CD4-positive, alpha-beta T cell (primary cell): ENCODE results near the gene LCOR. TPM values are rescaled to one million over a fixed set of nuclear protein-coding genes. Genes with fewer than 3 reads are reported as not detected.

Experiments
- ATAC-seq: fragments of 200-7000 bp; cut with Tn5 transposase; one replicate; pipeline ENCODE4 v1.10.0; 2022; ENCODE audit warnings: mild to moderate bottlenecking; ENCODE audit not compliant: poor library complexity
- CTCF ChIA-PET: fragments of 350-600 bp; sonication (Branson Sonifier 250); formaldehyde crosslinking; loops from one replicate; lab custom pipeline; 2021; ENCODE audit warnings: antibody characterized with exemption, inconsistent platforms; lab: Charles Lee
- POLR2A ChIA-PET: fragments of 350-600 bp; sonication (Branson Sonifier 250); formaldehyde crosslinking; loops from one replicate; lab custom pipeline; 2021; ENCODE audit warnings: antibody characterized with exemption, inconsistent platforms; lab: Charles Lee
- DNase-seq, 14 experiments: peaks; one replicate each; pipeline ENCODE4 v3.0.0-alpha.2; 2013 to 2020; ENCODE audit warnings: mixed read lengths in 2 of 14
- H3K27ac ChIP-seq, 2 donors: one replicate each; pipeline versions ENCODE4 v1.5.1 to v1.7.0; 2013; ENCODE audit warnings: low read length in 2 of 2, low read depth in 1 of 2, mild to moderate bottlenecking in 1 of 2
- H3K27me3 ChIP-seq, 2 experiments: 1 replicate in 1 of 2; 2 replicates in 1 of 2; pipeline versions ENCODE4 v1.6.1 to v1.7.0; 2013; ENCODE audit warnings: low read length in 2 of 2, control low read depth in 1 of 2, mild to moderate bottlenecking in 1 of 2, moderate library complexity in 1 of 2; ENCODE audit not compliant: insufficient read depth in 2 of 2, control insufficient read depth in 1 of 2
- H3K36me3 ChIP-seq: one replicate; pipeline ENCODE4 v1.6.1; 2013; ENCODE audit warnings: low read length, control low read depth; ENCODE audit not compliant: insufficient read depth
- H3K4me1 ChIP-seq: one replicate; pipeline ENCODE4 v1.6.1; 2013; ENCODE audit warnings: low read length, control low read depth; ENCODE audit not compliant: insufficient read depth
- H3K4me3 ChIP-seq: one replicate; pipeline ENCODE4 v1.5.1; 2013; ENCODE audit warnings: mild to moderate bottlenecking, low read length, moderate library complexity
- H3K9me3 ChIP-seq, 2 experiments: 1 replicate in 1 of 2; 2 replicates in 1 of 2; pipeline versions ENCODE4 v1.6.1 to v1.7.0; 2013; ENCODE audit warnings: low read length in 2 of 2, mild to moderate bottlenecking in 2 of 2, control low read depth in 1 of 2, moderate library complexity in 1 of 2; ENCODE audit not compliant: control insufficient read depth in 1 of 2, insufficient read depth in 1 of 2
- H3K27ac Mint-ChIP-seq: one replicate; pipeline ENCODE4 v1.8.0; 2020; ENCODE audit warnings: mixed read lengths
- H3K27me3 Mint-ChIP-seq: one replicate; pipeline ENCODE4 v1.8.0; 2021; ENCODE audit warnings: mixed read lengths
- H3K36me3 Mint-ChIP-seq: one replicate; pipeline ENCODE4 v1.8.0; 2021; ENCODE audit warnings: low read depth, mixed read lengths
- H3K4me1 Mint-ChIP-seq: one replicate; pipeline ENCODE4 v1.8.0; 2021; ENCODE audit warnings: low read depth, mixed read lengths
- H3K4me3 Mint-ChIP-seq: one replicate; pipeline ENCODE4 v1.8.0; 2020; ENCODE audit warnings: mild to moderate bottlenecking, mixed read lengths
- H3K9me3 Mint-ChIP-seq: one replicate; pipeline ENCODE4 v1.8.0; 2020; ENCODE audit warnings: mixed read lengths
- CTCF ChIP-seq: fragments of 200-600 bp; IDR thresholded peaks from one replicate; pipeline ENCODE4 v1.8.0; 2022; ENCODE audit warnings: antibody characterized with exemption, mild to moderate bottlenecking
- intact Hi-C, 2 experiments: fragments of 100-400 bp; cut with DNase I in 1 of 2; cut with micrococcal nuclease in 1 of 2; formaldehyde crosslinking; loops; one replicate each; pipeline versions ENCODE4 v1.15.1 to v1.9.0; 2023 to 2025; cut with DNase I, micrococcal nuclease
- total RNA-seq, 174 experiments: library from RNA in 2 of 174; stranded (reverse) in 2 of 174; gene quantifications; one replicate each; pipeline ENCODE4 v1.2.3 and lab custom pipeline; 2021 to 2026

Gene LCOR
- total RNA-seq, 2 experiments from 2014 or later, result 46.0 to 56.0 TPM

- Histone ChIP-seq H3K9me3 (no peaks in the 10 kb centered on the region), H3K27ac (no peak overlapping the region), H3K27me3 (peaks cover 2 to 4% of the 10 kb centered on the region in 2 experiments), H3K4me1 (no peaks in the 10 kb centered on the region), H3K36me3 (no peaks in the 10 kb centered on the region), H3K4me3 (no peak overlapping the region)
- ATAC-seq, result no peak
- no peak for TF ChIP-seq CTCF
- no peaks in the 10 kb centered on the region for H3K4me1 Mint-ChIP-seq
- H3K9me3 Mint-ChIP-seq, result no peaks in the 10 kb centered on the region
- intact Hi-C loops, result no loop called here
- ChIA-PET POLR2A (no interaction called here), CTCF (no interaction called here)
- peaks cover 33% of the 10 kb centered on the region for H3K27me3 Mint-ChIP-seq
- no peak overlapping the region for H3K4me3 Mint-ChIP-seq
- H3K27ac Mint-ChIP-seq, result no peak overlapping the region
- no peaks in the 10 kb centered on the region for H3K36me3 Mint-ChIP-seq
- DNase-seq, result no peak
Observed at GRCh38 chr10:96791902-96792301, 40.2 kb upstream of the LCOR start.

DNA sequence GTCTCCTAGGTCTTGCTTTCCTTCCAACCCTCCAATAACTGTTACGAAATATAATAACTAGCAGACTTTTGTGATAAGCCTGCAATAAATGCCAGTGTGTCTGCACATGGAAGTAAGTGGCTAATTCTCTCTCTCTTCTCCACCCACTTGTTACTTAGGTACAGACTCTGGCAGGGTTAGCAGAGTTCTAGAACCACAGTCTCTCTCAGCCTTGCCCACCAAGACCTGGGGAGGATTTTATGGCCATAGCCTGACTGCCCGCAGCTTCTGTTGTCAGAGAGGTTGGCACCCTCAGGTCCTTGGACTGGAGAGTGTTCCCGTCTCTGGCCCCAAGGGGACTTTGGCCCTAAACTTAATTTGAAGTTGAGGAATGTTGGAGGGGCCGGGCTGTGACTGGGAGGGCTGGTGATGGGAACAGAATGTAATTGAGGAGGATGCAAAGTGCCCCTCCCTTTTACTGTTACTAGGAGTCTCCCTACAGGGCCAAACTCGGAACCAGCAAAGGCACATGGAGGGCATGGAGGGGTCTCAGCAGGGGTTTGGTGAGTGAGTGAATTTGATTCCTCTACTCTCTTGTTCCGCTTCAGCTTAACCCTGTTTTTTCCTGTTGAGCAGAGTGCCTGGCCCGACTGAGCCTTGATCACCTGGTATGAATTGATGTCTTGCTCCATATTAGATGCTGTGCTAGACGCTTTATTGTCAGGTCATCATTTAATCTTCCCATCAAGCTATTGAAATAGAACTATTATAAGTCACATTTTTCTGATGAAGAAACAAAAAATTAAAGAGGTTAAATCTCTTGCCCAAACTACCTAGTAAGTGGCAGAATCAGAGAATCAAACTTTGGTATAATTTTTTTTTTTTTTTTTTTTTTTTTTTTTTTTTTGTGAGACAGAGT, 37.0 kb upstream of the LCOR start:
- POLR2A ChIA-PET, result no interaction called here
- Histone ChIP-seq H3K36me3 (no peaks in the 10 kb centered on the region), H3K4me1 (no peaks in the 10 kb centered on the region), H3K4me3 (no peak overlapping the region), H3K27me3 (peaks cover 2 to 4% of the 10 kb centered on the region in 2 experiments), H3K9me3 (no peaks in the 10 kb centered on the region), H3K27ac (no peak overlapping the region)
- CTCF ChIA-PET, result no interaction called here
- Mint-ChIP-seq H3K4me3 (no peak overlapping the region), H3K27ac (no peak overlapping the region), H3K4me1 (no peaks in the 10 kb centered on the region), H3K36me3 (no peaks in the 10 kb centered on the region), H3K9me3 (no peaks in the 10 kb centered on the region), H3K27me3 (peaks cover 44% of the 10 kb centered on the region)
- TF ChIP-seq CTCF, result no peak
- ATAC-seq, result no peak
- DNase-seq, result no peak
- intact Hi-C loops, result no loop called here

- Histone ChIP-seq H3K27me3 (peaks cover 2 to 4% of the 10 kb centered on the region in 2 experiments), H3K4me3 (no peak overlapping the region), H3K9me3 (no peaks in the 10 kb centered on the region), H3K4me1 (no peaks in the 10 kb centered on the region), H3K27ac (no peak overlapping the region), H3K36me3 (no peaks in the 10 kb centered on the region)
- Mint-ChIP-seq H3K27me3 (peaks cover 31% of the 10 kb centered on the region), H3K36me3 (no peaks in the 10 kb centered on the region), H3K4me1 (no peaks in the 10 kb centered on the region), H3K9me3 (no peaks in the 10 kb centered on the region), H3K4me3 (no peak overlapping the region), H3K27ac (no peak overlapping the region)
- no peak for DNase-seq
- intact Hi-C loops, result no loop called here
- no peak for ATAC-seq
- CTCF ChIA-PET, result no interaction called here
- POLR2A ChIA-PET, result no interaction called here
- no peak for TF ChIP-seq CTCF
Observed at GRCh38 chr10:96797485-96797884, 34.6 kb upstream of the LCOR start.
